Measurements from ENCODE around the gene FBXW8. TPM values are rescaled to one million over a fixed set of nuclear protein-coding genes. Genes with fewer than 3 reads are reported as not detected.
A peak's percentile ranks its signal among the peaks of the same experiment; 100 is the strongest.

Gene FBXW8
- total RNA-seq (10.8 and 11.7 TPM in 2 replicates), polyA plus RNA-seq (20.9 and 21.4 TPM in 2 replicates), polyA minus RNA-seq (ENCODE audit: low replicate concordance) (46.3 and 50.8 TPM in 2 replicates)
- polyA plus RNA-seq (2012): 15.6 and 18.4 TPM in 2 replicates

GRCh38 chr12:116910645-116911451 lies at the start of gene FBXW8:
FBXW8 (plus strand) TSS chr12:116910950; CDS start chr12:116911038, 88 bp downstream.
- H4K20me1 ChIP-seq (ENCODE audit: control insufficient read depth, extremely low read depth, insufficient read depth, low read length): no peaks in the 10 kb centered on the region
- peak; percentile 68 to 72 for DNase-seq (ENCODE audit: low read depth in 2 of 2)

GRCh38 chr12:116861320-116861719 lies 49.4 kb upstream of the FBXW8 start:
- Histone ChIP-seq H3K4me3 (replicated peaks in 1 of 4; ENCODE audit: control extremely low read depth in 1 of 4, insufficient read depth in 1 of 4, low read depth in 3 of 4, low read length in 4 of 4) (no peak overlapping the region), H3K27ac (ENCODE audit: insufficient read depth, low read length) (peak overlapping the region; percentile 19), H3K9me3 (ENCODE audit: control insufficient read depth, insufficient read depth, low read depth, low read length) (no peaks in the 10 kb centered on the region), H3K4me1 (ENCODE audit: control insufficient read depth, extremely low read depth, insufficient read depth, low read length) (peaks cover 19% of the 10 kb centered on the region), H3K9ac (ENCODE audit: insufficient read depth, low read length) (no peak overlapping the region), H4K20me1 (ENCODE audit: control insufficient read depth, extremely low read depth, insufficient read depth, low read length) (no peaks in the 10 kb centered on the region), H2AFZ (ENCODE audit: low read length) (no peak overlapping the region), H3K79me2 (ENCODE audit: control insufficient read depth, insufficient read depth, low read length) (no peaks in the 10 kb centered on the region), H3K27me3 (ENCODE audit: control insufficient read depth, insufficient read depth, low read length) (peaks cover 7% of the 10 kb centered on the region), H3K36me3 (ENCODE audit: control insufficient read depth, insufficient read depth, low read length) (no peaks in the 10 kb centered on the region), H3K4me2 (ENCODE audit: extremely low read depth, insufficient read depth, low read length) (peak overlapping the region; percentile 55)
- DNase-seq (ENCODE audit: low read depth in 2 of 2): peak; percentile 57 to 77
- TF ChIP-seq, protein P1, sequence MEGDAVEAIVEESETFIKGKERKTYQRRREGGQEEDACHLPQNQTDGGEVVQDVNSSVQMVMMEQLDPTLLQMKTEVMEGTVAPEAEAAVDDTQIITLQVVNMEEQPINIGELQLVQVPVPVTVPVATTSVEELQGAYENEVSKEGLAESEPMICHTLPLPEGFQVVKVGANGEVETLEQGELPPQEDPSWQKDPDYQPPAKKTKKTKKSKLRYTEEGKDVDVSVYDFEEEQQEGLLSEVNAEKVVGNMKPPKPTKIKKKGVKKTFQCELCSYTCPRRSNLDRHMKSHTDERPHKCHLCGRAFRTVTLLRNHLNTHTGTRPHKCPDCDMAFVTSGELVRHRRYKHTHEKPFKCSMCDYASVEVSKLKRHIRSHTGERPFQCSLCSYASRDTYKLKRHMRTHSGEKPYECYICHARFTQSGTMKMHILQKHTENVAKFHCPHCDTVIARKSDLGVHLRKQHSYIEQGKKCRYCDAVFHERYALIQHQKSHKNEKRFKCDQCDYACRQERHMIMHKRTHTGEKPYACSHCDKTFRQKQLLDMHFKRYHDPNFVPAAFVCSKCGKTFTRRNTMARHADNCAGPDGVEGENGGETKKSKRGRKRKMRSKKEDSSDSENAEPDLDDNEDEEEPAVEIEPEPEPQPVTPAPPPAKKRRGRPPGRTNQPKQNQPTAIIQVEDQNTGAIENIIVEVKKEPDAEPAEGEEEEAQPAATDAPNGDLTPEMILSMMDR (conservative IDR thresholded peaks at IDR 0.05 in 1 of 2, IDR thresholded peaks at IDR 0.05 in 1 of 2; ENCODE audit: low read depth in 1 of 2, low read length in 2 of 2): no peak
- no peak for TF ChIP-seq EZH2 (IDR thresholded peaks at IDR 0.05; ENCODE audit: low read length, missing control alignments)

More at GRCh38 chr12:116910645-116911451, at the start of gene FBXW8:
- TF ChIP-seq, protein P1 (conservative IDR thresholded peaks at IDR 0.05 in 1 of 2, IDR thresholded peaks at IDR 0.05 in 1 of 2; ENCODE audit: low read depth in 1 of 2, low read length in 2 of 2): no peak
- no peak for TF ChIP-seq EZH2 (IDR thresholded peaks at IDR 0.05; ENCODE audit: low read length, missing control alignments)
- no peaks in the 10 kb centered on the region for H3K4me1 ChIP-seq (ENCODE audit: control insufficient read depth, extremely low read depth, insufficient read depth, low read length)
- H3K79me2 ChIP-seq (ENCODE audit: control insufficient read depth, insufficient read depth, low read length): peaks cover 20% of the 10 kb centered on the region
- peak within 1 kb of the TSS; percentile 92 for H3K4me2 ChIP-seq (ENCODE audit: extremely low read depth, insufficient read depth, low read length)
- peaks cover 2% of the 10 kb centered on the region for H3K27me3 ChIP-seq (ENCODE audit: control insufficient read depth, insufficient read depth, low read length)
- no peaks in the 10 kb centered on the region for H3K9me3 ChIP-seq (ENCODE audit: control insufficient read depth, insufficient read depth, low read depth, low read length)
- no peaks in the 10 kb centered on the region for H3K36me3 ChIP-seq (ENCODE audit: control insufficient read depth, insufficient read depth, low read length)
- peak within 1 kb of the TSS; percentile 44 to 83 (median 81) for H3K4me3 ChIP-seq (replicated peaks in 1 of 4; ENCODE audit: control extremely low read depth in 1 of 4, insufficient read depth in 1 of 4, low read depth in 3 of 4, low read length in 4 of 4)
- peak within 1 kb of the TSS; percentile 45 for H2AFZ ChIP-seq (ENCODE audit: low read length)
- H3K27ac ChIP-seq (ENCODE audit: insufficient read depth, low read length): peak within 1 kb of the TSS; percentile 79
- H3K9ac ChIP-seq (ENCODE audit: insufficient read depth, low read length): peak within 1 kb of the TSS; percentile 93

GRCh38 chr12:116862167-116862566 lies 48.6 kb upstream of the FBXW8 start:
- Histone ChIP-seq H3K27me3 (ENCODE audit: control insufficient read depth, insufficient read depth, low read length) (peaks cover 7% of the 10 kb centered on the region), H3K27ac (ENCODE audit: insufficient read depth, low read length) (no peak overlapping the region), H3K79me2 (ENCODE audit: control insufficient read depth, insufficient read depth, low read length) (no peaks in the 10 kb centered on the region), H3K4me1 (ENCODE audit: control insufficient read depth, extremely low read depth, insufficient read depth, low read length) (peaks cover 19% of the 10 kb centered on the region), H3K9ac (ENCODE audit: insufficient read depth, low read length) (no peak overlapping the region), H4K20me1 (ENCODE audit: control insufficient read depth, extremely low read depth, insufficient read depth, low read length) (no peaks in the 10 kb centered on the region), H3K36me3 (ENCODE audit: control insufficient read depth, insufficient read depth, low read length) (no peaks in the 10 kb centered on the region), H3K4me3 (replicated peaks in 1 of 4; ENCODE audit: control extremely low read depth in 1 of 4, insufficient read depth in 1 of 4, low read depth in 3 of 4, low read length in 4 of 4) (no peak overlapping the region), H3K9me3 (ENCODE audit: control insufficient read depth, insufficient read depth, low read depth, low read length) (no peaks in the 10 kb centered on the region), H2AFZ (ENCODE audit: low read length) (no peak overlapping the region), H3K4me2 (ENCODE audit: extremely low read depth, insufficient read depth, low read length) (no peak overlapping the region)
- no peak for DNase-seq (ENCODE audit: low read depth in 2 of 2)
- TF ChIP-seq, protein P1 (conservative IDR thresholded peaks at IDR 0.05 in 1 of 2, IDR thresholded peaks at IDR 0.05 in 1 of 2; ENCODE audit: low read depth in 1 of 2, low read length in 2 of 2): no peak
- TF ChIP-seq EZH2 (IDR thresholded peaks at IDR 0.05; ENCODE audit: low read length, missing control alignments): no peak
